Fibroblast of skin of abdomen (primary cell): ENCODE results near the gene ATXN2L.
A peak's percentile ranks its signal among the peaks of the same experiment; 100 is the strongest.
"Not testable (repeated sequence)": the region's sequence is repeated elsewhere in the genome, so short reads cannot be mapped to it uniquely, and the experiment has no call there.

Experiments used
- DNase-seq: peaks from one replicate; pipeline ENCODE4 v3.0.0-alpha.2; 2013

The ATXN2L gene

DNA sequence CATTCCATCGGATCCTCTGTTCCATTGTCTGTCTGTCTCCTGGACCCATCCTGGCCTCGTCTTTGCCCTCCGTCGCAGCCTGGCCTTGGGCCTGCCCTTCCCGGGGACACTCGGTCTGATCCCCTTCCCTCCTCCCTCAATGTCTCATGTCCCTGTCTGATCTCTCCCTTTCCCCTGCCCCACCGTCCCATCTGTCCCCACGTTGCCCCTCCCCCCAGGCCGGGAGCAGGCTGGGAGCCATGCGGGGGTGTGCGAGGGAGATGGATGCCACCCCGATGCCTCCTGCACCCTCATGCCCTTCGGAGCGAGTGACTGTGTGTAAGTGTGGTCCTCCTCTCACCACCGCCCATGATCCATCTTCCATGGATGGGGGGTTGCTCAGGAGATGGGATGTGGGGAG is 50.2 kb downstream of the ATXN2L start:
- no peak for DNase-seq

DNA sequence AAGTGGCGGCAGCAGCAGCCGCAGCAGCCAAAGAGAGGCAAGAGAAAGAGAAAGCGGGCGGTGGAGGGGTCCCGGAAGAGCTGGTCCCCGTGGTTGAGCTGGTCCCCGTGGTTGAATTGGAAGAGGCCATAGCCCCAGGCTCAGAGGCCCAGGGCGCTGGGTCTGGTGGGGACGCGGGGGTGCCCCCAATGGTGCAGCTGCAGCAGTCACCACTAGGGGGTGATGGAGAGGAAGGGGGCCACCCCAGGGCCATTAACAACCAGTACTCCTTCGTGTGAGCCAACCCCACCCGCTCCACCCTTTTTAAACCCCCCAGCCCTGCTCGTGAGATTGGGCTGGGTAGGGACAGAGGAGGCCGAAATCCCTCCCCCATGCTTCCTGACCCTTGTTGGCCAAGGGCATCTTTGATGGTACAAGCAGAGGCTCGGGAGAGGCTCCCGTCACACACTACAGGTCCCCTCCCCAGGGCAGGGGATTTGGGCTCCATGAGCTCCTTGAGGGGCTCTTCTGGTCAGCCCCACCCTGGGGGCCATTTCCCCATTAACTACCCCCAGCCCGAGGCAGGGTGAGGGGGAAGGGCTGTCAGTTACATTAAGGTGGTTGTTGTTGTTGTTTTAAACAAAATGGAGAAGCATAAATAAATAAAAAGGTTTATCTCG is 50.9 kb downstream of the ATXN2L start:
- no peak for DNase-seq

DNA sequence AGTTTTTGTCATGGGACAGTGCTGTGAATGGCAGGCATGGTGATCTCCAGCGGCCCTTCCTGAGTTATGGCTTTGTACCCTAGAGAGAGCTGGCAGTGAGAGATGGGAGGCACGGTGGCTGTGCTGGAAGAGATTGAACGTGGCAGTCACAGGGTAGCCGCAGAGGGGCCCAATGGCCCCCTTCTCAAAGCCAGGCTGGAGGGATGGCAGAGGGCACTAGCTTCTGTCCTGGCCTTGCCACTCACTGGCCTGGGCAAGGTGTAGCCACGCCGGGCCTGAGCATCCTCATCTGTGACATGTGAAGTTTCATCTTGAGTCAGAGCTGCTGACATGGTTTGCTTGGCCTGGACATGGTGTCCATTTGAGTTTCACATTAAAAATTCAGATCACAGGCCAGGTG is 51.6 kb downstream of the ATXN2L start:
- DNase-seq = no peak

DNA sequence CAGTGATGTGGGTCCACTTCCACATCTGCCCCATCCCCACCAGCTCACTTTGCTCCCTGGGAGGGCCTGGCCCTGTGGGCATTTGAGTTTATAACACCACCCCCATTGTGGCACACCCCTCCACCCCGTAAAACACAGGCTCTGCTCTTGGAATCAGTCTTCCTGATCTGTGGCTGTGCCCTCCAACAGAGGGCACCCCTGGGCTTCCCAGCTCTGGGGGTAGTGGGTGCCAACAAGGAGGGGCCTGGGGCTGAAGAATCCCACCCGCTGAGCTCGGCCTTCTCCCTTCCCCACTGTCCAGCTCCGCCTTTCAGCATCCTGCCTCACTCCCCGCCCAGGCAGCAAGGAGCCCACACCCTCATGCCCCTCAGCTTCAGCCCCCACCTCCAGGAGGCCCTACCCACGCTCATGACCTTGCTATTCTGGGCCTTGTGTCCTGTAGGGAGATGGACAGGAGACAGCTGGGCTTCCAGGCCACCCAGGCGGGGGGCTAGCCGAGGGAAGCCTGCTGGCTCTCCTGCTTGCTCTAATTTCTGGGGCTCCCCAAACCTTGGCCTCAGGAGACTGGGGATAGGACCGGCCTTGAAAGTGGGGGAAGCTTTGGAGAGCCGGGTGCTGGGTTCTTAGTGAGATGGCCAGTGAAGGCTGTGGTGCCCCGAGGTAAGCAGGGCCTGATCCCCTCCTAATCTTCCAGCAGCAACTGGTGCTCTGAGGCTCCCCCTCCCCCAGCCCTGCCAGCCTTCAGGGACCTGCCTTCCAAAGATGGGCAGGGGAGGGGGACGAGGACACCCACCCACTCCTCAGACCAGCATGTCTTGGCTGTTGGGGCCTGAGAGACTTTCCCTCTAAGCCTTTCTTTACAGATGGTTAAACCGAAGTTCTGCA is 52.6 kb downstream of the ATXN2L start:
- DNase-seq = no peak

DNA sequence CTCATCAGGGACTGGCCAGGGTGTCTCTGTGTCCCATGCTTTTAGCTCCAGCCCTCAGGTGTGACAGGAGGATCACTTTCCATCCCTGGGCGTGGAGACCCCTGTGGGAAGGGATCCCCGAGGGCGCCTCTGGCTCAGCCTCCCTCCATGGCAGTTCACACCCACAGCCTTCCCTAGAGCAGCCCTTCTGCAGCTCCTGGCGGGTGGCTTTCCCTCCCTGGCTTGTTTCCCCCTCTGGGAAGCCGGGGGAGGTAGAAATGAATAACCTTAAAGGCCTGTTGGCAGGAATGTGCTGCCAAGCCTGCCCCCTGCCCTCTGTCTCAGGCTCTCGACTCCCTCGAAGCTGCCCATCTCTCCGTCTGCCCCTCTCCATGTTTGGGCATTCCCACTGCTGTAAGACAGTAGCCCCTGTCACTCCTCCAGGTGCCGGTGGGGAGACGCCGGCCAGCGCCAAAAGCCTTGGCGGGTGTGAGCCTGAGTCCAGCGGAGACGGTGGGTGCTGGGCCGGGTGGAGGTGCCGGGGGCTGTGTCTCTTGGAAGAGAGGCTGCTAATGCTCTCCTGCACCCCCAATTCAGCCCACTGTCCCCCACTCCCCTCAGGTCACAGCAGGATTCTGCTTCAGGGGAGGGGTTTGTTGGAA is 53.3 kb downstream of the ATXN2L start:
- no peak for DNase-seq

- no peak for DNase-seq
These were observed 54.3 kb downstream of the ATXN2L start for GRCh38 chr16:28876973-28877654.

DNA sequence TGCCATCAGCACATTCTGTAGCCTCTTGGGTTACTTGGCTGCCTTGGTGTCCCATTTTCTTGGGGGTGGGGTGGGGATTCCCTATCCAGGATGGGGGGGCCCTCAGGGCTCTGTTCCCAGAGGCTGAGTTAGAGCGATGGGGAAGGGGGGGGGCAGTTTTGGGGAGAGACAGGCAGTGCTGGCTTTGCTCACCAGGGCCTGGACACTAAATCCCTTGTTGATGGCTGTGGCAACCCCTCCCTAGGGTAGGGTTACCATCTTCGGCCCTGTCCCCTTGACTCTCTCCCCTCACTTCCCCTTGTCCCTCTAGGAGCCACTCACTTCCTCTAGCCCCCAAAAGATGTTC is 54.8 kb downstream of the ATXN2L start:
- no peak for DNase-seq

GRCh38 chr16:28878083-28878926 is 55.5 kb downstream of the ATXN2L start, which contains the start of gene ATP2A1:
Gene ATP2A1, plus strand, starts transcription at chr16:28878488. Its CDS starts 184 bp downstream, at chr16:28878672.
- no peak for DNase-seq

GRCh38 chr16:28879261-28879840 is 56.6 kb downstream of the ATXN2L start:
- no peak for DNase-seq

DNA sequence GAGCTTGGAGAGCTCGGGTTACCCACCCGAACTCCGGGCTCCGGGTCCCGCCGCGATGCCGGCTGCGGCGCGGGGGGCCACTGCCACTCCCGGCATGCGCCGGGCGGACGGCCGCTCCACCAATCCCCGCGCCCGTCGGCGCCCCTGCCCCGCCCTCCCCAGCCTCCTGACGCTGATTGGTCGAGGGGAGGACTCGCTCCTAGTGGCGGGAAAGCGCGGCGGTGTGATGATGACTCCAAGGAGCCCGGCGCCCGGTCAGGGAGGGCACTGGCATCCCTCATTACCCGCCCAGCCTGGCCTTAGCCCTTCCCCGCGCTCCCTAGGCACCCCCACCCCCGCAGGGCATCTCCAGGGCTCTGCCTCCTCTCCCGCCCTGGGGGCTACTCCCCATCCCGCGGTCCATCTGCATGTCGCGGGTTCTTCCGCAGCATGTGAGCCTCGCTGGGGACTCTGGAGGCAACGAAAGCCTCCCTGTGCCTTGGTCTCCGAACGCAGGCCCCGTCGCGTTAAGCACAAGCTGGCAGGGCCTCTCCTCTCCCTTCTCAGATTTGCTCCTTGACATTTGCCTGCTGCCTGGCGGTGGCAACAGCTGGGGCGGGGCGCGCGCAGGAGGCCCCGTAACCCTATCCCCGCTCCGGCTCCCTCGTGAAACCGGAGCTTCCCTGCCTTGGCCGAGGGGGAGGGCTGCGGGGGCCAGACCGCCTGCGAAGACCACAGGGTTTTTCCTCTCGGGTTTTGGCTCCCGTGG is 57.2 kb downstream of the ATXN2L start:
- DNase-seq = peak; percentile 84

DNA sequence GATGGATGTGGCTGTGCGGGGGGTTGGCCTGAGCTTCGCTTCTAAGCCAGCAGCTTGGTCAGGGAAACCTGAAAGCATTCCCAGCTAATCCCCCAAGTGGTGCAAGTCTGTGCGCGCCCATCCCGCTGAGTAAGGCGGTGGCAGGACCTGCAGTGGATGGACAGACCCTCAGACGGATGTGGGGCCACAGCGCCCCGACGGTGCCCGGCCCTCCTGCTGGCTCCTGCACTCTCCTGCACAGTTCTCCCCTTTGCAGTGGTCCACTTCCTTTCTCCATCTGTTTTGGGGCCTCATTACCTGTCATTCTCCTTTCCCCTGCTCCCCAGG is 57.8 kb downstream of the ATXN2L start:
- DNase-seq = no peak

GRCh38 chr16:28880955-28881354 is 58.2 kb downstream of the ATXN2L start:
- no peak for DNase-seq

DNA sequence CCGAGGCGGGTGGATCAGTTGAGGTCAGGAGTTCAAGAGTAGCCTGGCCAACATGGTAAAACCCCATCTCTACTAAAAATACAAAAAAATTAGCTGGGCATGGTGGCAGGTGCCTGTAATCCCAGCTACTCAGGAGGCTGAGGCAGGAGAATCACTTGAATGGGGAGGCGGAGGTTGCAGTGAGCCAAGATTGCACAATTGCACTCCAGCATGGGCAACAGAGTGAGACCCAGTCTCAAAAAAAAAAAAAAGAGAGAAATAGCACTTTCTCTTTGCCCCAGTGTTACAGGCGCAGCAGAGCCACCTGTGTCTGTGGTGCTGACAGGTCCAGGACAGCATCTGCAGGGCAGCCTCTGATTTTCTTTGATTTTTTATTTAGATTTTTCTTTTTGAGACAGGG is 58.8 kb downstream of the ATXN2L start:
- DNase-seq = not testable (repeated sequence)

GRCh38 chr16:28882551-28883160 is 59.9 kb downstream of the ATXN2L start:
- DNase-seq = no peak

GRCh38 chr16:28883221-28883996 is 60.6 kb downstream of the ATXN2L start:
- no peak for DNase-seq

DNA sequence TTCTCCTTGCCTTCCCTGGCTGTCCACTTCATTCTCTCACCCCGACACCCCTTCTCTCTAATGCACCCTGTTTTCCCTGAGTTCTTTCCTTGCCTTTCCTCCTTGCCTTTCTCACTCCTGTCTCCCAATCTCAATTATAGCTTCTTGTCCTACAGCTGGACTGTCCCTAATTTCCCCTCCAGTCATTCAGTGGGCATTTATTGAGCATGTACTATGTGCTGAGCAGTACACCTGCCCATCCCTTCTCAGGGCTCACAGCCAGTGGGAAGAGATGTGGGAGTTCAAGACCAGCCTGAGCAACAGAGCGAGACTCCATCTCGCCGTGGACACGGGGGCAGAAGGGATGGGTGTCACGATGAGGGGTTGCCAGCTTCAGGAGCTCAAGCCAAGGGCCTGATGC is 61.2 kb downstream of the ATXN2L start:
- no peak for DNase-seq
